ENCODE data around the gene SAMD11.
"Not testable (repeated sequence)": the region's sequence is repeated elsewhere in the genome, so short reads cannot be mapped to it uniquely, and the experiment has no call there.

SAMD11 gene

GRCh38 chr1:890661-891060 is 33.1 kb upstream of the SAMD11 start:
- H3K9me2 ChIP-seq (replicated peaks; ENCODE audit: low read depth, low read length) = no peaks in the 10 kb centered on the region
- no peaks in the 10 kb centered on the region for H3F3A ChIP-seq (ENCODE audit: low read depth)
- H3K79me2 ChIP-seq (ENCODE audit: insufficient read depth, low read length) = no peaks in the 10 kb centered on the region
- H3K9me3 ChIP-seq (ENCODE audit: insufficient read depth, low read depth, low read length) = no peaks in the 10 kb centered on the region
- no peak overlapping the region for H3K9ac ChIP-seq (ENCODE audit: low read depth, low read length, poor library complexity, severe bottlenecking)
- H2AFZ ChIP-seq (ENCODE audit: low read length) = no peak overlapping the region
- H3K4me3 ChIP-seq (ENCODE audit: low read length, poor library complexity, severe bottlenecking) = no peak overlapping the region
- TF ChIP-seq EZH2phosphoT487 (IDR thresholded peaks at IDR 0.05; ENCODE audit: borderline replicate concordance) = no peak
- TF ChIP-seq CTCF (conservative IDR thresholded peaks at IDR 0.05; ENCODE audit: low read length) = no peak
- no peaks in the 10 kb centered on the region for H4K20me1 ChIP-seq (ENCODE audit: insufficient read depth, low read length, poor library complexity, severe bottlenecking)
- no peak overlapping the region for H3K4me2 ChIP-seq (ENCODE audit: low read depth, low read length, poor library complexity, severe bottlenecking)
- H3K27me3 ChIP-seq (ENCODE audit: insufficient read depth, low read length, poor library complexity, severe bottlenecking) = no peaks in the 10 kb centered on the region
- H3K4me1 ChIP-seq (ENCODE audit: insufficient read depth, low read length, poor library complexity, severe bottlenecking) = no peaks in the 10 kb centered on the region
- no peaks in the 10 kb centered on the region for H3K36me3 ChIP-seq (ENCODE audit: insufficient read depth, low read length)

DNA sequence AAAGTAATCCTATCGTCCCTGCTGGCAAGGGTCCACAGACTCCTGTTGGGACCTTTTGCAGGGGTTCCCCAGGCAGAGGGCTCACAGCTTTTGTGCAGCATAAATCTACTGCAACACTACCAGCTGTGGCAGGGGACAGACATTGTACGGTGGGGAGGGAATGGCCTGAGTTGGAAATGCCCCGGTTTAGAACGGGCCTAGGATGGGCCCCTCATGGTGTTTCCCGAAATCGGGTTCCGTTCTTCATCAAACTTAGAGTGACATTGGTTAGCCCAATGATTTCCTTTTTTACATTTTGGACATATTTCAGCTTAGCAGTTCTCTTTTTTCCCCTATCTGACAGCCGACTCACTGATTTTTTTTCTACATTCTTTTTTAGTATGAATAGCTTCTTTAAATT is 26.5 kb upstream of the SAMD11 start:
- Histone ChIP-seq H3K27me3 (ENCODE audit: insufficient read depth, low read length, poor library complexity, severe bottlenecking) (no peaks in the 10 kb centered on the region), H3K79me2 (ENCODE audit: insufficient read depth, low read length) (no peaks in the 10 kb centered on the region)
- TF ChIP-seq EZH2phosphoT487 (IDR thresholded peaks at IDR 0.05; ENCODE audit: borderline replicate concordance) (no peak), CTCF (conservative IDR thresholded peaks at IDR 0.05; ENCODE audit: low read length) (no peak)

GRCh38 chr1:897951-898350 is 25.8 kb upstream of the SAMD11 start:
- not testable (repeated sequence) for H2AFZ ChIP-seq (ENCODE audit: low read length); H3F3A ChIP-seq (ENCODE audit: low read depth); H3K9me2 ChIP-seq (replicated peaks; ENCODE audit: low read depth, low read length); H3K4me1 ChIP-seq (ENCODE audit: insufficient read depth, low read length, poor library complexity, severe bottlenecking); H4K20me1 ChIP-seq (ENCODE audit: insufficient read depth, low read length, poor library complexity, severe bottlenecking); H3K27me3 ChIP-seq (ENCODE audit: insufficient read depth, low read length, poor library complexity, severe bottlenecking); H3K4me2 ChIP-seq (ENCODE audit: low read depth, low read length, poor library complexity, severe bottlenecking); H3K36me3 ChIP-seq (ENCODE audit: insufficient read depth, low read length); H3K4me3 ChIP-seq (ENCODE audit: low read length, poor library complexity, severe bottlenecking); H3K9me3 ChIP-seq (ENCODE audit: insufficient read depth, low read depth, low read length); H3K9ac ChIP-seq (ENCODE audit: low read depth, low read length, poor library complexity, severe bottlenecking); H3K79me2 ChIP-seq (ENCODE audit: insufficient read depth, low read length)

More for the DNA sequence above, 26.5 kb upstream of the SAMD11 start:
- no peak overlapping the region for H3K4me3 ChIP-seq (ENCODE audit: low read length, poor library complexity, severe bottlenecking)
- no peaks in the 10 kb centered on the region for H3K9me2 ChIP-seq (replicated peaks; ENCODE audit: low read depth, low read length)
- H4K20me1 ChIP-seq (ENCODE audit: insufficient read depth, low read length, poor library complexity, severe bottlenecking) = no peaks in the 10 kb centered on the region
- H3K4me2 ChIP-seq (ENCODE audit: low read depth, low read length, poor library complexity, severe bottlenecking) = no peak overlapping the region
- no peaks in the 10 kb centered on the region for H3K9me3 ChIP-seq (ENCODE audit: insufficient read depth, low read depth, low read length)
- peaks cover 3% of the 10 kb centered on the region for H3K4me1 ChIP-seq (ENCODE audit: insufficient read depth, low read length, poor library complexity, severe bottlenecking)
- no peaks in the 10 kb centered on the region for H3F3A ChIP-seq (ENCODE audit: low read depth)
- no peak overlapping the region for H2AFZ ChIP-seq (ENCODE audit: low read length)
- no peak overlapping the region for H3K9ac ChIP-seq (ENCODE audit: low read depth, low read length, poor library complexity, severe bottlenecking)
- H3K36me3 ChIP-seq (ENCODE audit: insufficient read depth, low read length) = no peaks in the 10 kb centered on the region

- no peak overlapping the region for H3K9ac ChIP-seq (ENCODE audit: low read depth, low read length, poor library complexity, severe bottlenecking)
- H3K4me3 ChIP-seq (ENCODE audit: low read length, poor library complexity, severe bottlenecking) = no peak overlapping the region
- no peaks in the 10 kb centered on the region for H3F3A ChIP-seq (ENCODE audit: low read depth)
- H4K20me1 ChIP-seq (ENCODE audit: insufficient read depth, low read length, poor library complexity, severe bottlenecking) = no peaks in the 10 kb centered on the region
- TF ChIP-seq CTCF (conservative IDR thresholded peaks at IDR 0.05; ENCODE audit: low read length) (no peak), EZH2phosphoT487 (IDR thresholded peaks at IDR 0.05; ENCODE audit: borderline replicate concordance) (no peak)
- H3K9me3 ChIP-seq (ENCODE audit: insufficient read depth, low read depth, low read length) = no peaks in the 10 kb centered on the region
- no peaks in the 10 kb centered on the region for H3K36me3 ChIP-seq (ENCODE audit: insufficient read depth, low read length)
- H3K79me2 ChIP-seq (ENCODE audit: insufficient read depth, low read length) = no peaks in the 10 kb centered on the region
- peaks cover 3% of the 10 kb centered on the region for H3K4me1 ChIP-seq (ENCODE audit: insufficient read depth, low read length, poor library complexity, severe bottlenecking)
- no peaks in the 10 kb centered on the region for H3K9me2 ChIP-seq (replicated peaks; ENCODE audit: low read depth, low read length)
- no peak overlapping the region for H2AFZ ChIP-seq (ENCODE audit: low read length)
- no peak overlapping the region for H3K4me2 ChIP-seq (ENCODE audit: low read depth, low read length, poor library complexity, severe bottlenecking)
- H3K27me3 ChIP-seq (ENCODE audit: insufficient read depth, low read length, poor library complexity, severe bottlenecking) = no peaks in the 10 kb centered on the region
These were observed 23.9 kb upstream of the SAMD11 start for GRCh38 chr1:899636-900317.
